B cell (primary cell): Measurements from ENCODE around the gene NFIB. TPM values are rescaled to one million over a fixed set of nuclear protein-coding genes. Genes with fewer than 3 reads are reported as not detected.

Experiments
- ATAC-seq: fragments of 200-7000 bp; cut with Tn5 transposase; one replicate; pipeline ENCODE4 v1.10.0; 2021; ENCODE audit warnings: low read depth, mild to moderate bottlenecking, moderate number of reproducible peaks, moderate library complexity
- CTCF ChIA-PET: fragments of 350-600 bp; sonication (Branson Sonifier 250); formaldehyde crosslinking; loops from one replicate; lab custom pipeline; 2021; ENCODE audit warnings: antibody characterized with exemption, inconsistent platforms; lab: Charles Lee
- POLR2A ChIA-PET: fragments of 350-600 bp; sonication (Branson Sonifier 250); formaldehyde crosslinking; loops from one replicate; lab custom pipeline; 2021; ENCODE audit warnings: antibody characterized with exemption; lab: Charles Lee
- DNase-seq: peaks from one replicate; pipeline ENCODE4 v3.0.0; 2013
- H2AFZ ChIP-seq: 2 replicates; pipeline ENCODE4 v1.6.1; 2012; ENCODE audit warnings: mild to moderate bottlenecking, low read depth, low read length; ENCODE audit not compliant: insufficient read depth, poor library complexity, severe bottlenecking
- H3K27ac ChIP-seq, 2 donors: 1 replicate in 1 of 2; 2 replicates in 1 of 2; pipeline ENCODE4 v1.5.1; 2012 to 2013; ENCODE audit warnings: low read length in 2 of 2, mild to moderate bottlenecking in 2 of 2, moderate library complexity in 1 of 2
- H3K27me3 ChIP-seq, 4 experiments: fragments of 200-600 bp in 1 of 4; sonication (generic) in 1 of 4; replicated peaks in 1 of 4; 1 replicate in 2 of 4; 2 replicates in 2 of 4; pipeline versions ENCODE4 v1.6.1 to v1.7.0; 2013 to 2016; ENCODE audit warnings: low read length in 3 of 4, mild to moderate bottlenecking in 2 of 4, mixed read lengths in 1 of 4, moderate library complexity in 1 of 4; ENCODE audit not compliant: insufficient read depth in 4 of 4, control insufficient read depth in 3 of 4; ENCODE audit errors: control extremely low read depth in 1 of 4
- H3K36me3 ChIP-seq, 2 experiments: replicated peaks in 1 of 2; 1 replicate in 1 of 2; 2 replicates in 1 of 2; pipeline versions ENCODE4 v1.6.1 to v1.7.1; 2013; ENCODE audit warnings: low read length in 1 of 2; ENCODE audit not compliant: insufficient read depth in 2 of 2, control insufficient read depth in 1 of 2; ENCODE audit errors: control extremely low read depth in 1 of 2, extremely low read depth in 1 of 2
- H3K4me1 ChIP-seq, 2 donors: fragments of 200-600 bp in 1 of 2; sonication (generic) in 1 of 2; 1 replicate in 1 of 2; 2 replicates in 1 of 2; pipeline versions ENCODE4 v1.5.1 to v1.6.1; 2013 to 2017; ENCODE audit warnings: low read length in 2 of 2; ENCODE audit not compliant: control insufficient read depth in 2 of 2, insufficient read depth in 2 of 2
- H3K4me2 ChIP-seq: replicated peaks from 2 replicates; pipeline ENCODE3; 2012; ENCODE audit warnings: mild to moderate bottlenecking, low read depth, low read length; ENCODE audit not compliant: poor library complexity, severe bottlenecking
- H3K4me3 ChIP-seq, 5 experiments: fragments of 200-600 bp in 1 of 5; sonication (generic) in 1 of 5; 1 replicate in 3 of 5; 2 replicates in 2 of 5; pipeline versions ENCODE4 v1.5.1 to v1.7.0; 2011 to 2016; ENCODE audit warnings: low read length in 4 of 5, mild to moderate bottlenecking in 4 of 5, low read depth in 2 of 5, control low read depth in 1 of 5, moderate library complexity in 1 of 5; ENCODE audit not compliant: insufficient read depth in 1 of 5; ENCODE audit errors: control extremely low read depth in 1 of 5, extremely low read depth in 1 of 5
- H3K79me2 ChIP-seq: fragments of 200-600 bp; sonication (generic); one replicate; pipeline ENCODE4 v1.6.0; 2016; ENCODE audit warnings: low read length; ENCODE audit not compliant: control insufficient read depth, insufficient read depth
- H3K9ac ChIP-seq: fragments of 200-600 bp; sonication (generic); 2 replicates; pipeline ENCODE4 v1.6.1; 2017; ENCODE audit warnings: mild to moderate bottlenecking, low read length, moderate library complexity
- H3K9me3 ChIP-seq, 3 donors: one replicate each; pipeline versions ENCODE4 v1.6.1 to v1.7.1; 2013; ENCODE audit warnings: low read length in 2 of 3; ENCODE audit not compliant: control insufficient read depth in 2 of 3, insufficient read depth in 1 of 3; ENCODE audit errors: control extremely low read depth in 1 of 3
- H4K20me1 ChIP-seq: 2 replicates; pipeline ENCODE4 v1.6.0; 2012; ENCODE audit warnings: mild to moderate bottlenecking, low read length; ENCODE audit not compliant: insufficient read depth, control insufficient read depth, poor library complexity, severe bottlenecking
- H3K27ac Mint-ChIP-seq: one replicate; pipeline ENCODE4 v1.8.0; 2021; ENCODE audit warnings: mixed read lengths
- H3K27me3 Mint-ChIP-seq: one replicate; pipeline ENCODE4 v1.8.0; 2021; ENCODE audit warnings: mixed read lengths
- H3K4me1 Mint-ChIP-seq: one replicate; pipeline ENCODE4 v1.8.0; 2021; ENCODE audit warnings: mixed read lengths
- H3K4me3 Mint-ChIP-seq: one replicate; pipeline ENCODE4 v1.8.0; 2021; ENCODE audit warnings: mixed read lengths
- H3K9me3 Mint-ChIP-seq: one replicate; pipeline ENCODE4 v1.8.0; 2022; ENCODE audit warnings: mixed read lengths; ENCODE audit not compliant: insufficient read depth
- EZH2 ChIP-seq: IDR thresholded peaks from 2 replicates; pipeline ENCODE4 v1.6.1; 2012; ENCODE audit warnings: borderline replicate concordance, low read depth, mild to moderate bottlenecking, moderate library complexity, low read length; ENCODE audit not compliant: insufficient read depth, poor library complexity, severe bottlenecking
- WGBS: methylation state at CpG from one replicate; pipeline ENCODE4 v1.1.5; 2013; ENCODE audit warnings: missing lambda C conversion rate; ENCODE audit not compliant: insufficient coverage; 5-methylcytosine and 5-hydroxymethylcytosine counted together
- intact Hi-C: fragments of 100-400 bp; cut with micrococcal nuclease; formaldehyde crosslinking; loops from one replicate; pipeline ENCODE4 v1.10.0; 2022
- polyA plus RNA-seq: library from polyadenylated mRNA; depleted of rRNA; stranded (reverse); fragments of >200 nt; gene quantifications from 2 replicates; pipeline ENCODE4 v1.2.3, GENCODE V29; 2012
- total RNA-seq, 2 donors: library from RNA; stranded (reverse); fragments of 120-200 nt in 1 of 2; gene quantifications; 1 replicate in 1 of 2; 2 replicates in 1 of 2; pipeline versions ENCODE4 v1.2.3 to v1.2.4, GENCODE V29; 2013 to 2022
- TF ChIP-seq, protein P1 (sequence below): fragments of 200-600 bp; IDR thresholded peaks from one replicate; pipeline ENCODE4 v1.8.0; 2022; ENCODE audit warnings: antibody characterized with exemption, mild to moderate bottlenecking

NFIB gene
- total and polyA plus RNA-seq, 2 donors (not counting 1 experiment from before 2014, with no cell fraction given), result not detected

DNA sequence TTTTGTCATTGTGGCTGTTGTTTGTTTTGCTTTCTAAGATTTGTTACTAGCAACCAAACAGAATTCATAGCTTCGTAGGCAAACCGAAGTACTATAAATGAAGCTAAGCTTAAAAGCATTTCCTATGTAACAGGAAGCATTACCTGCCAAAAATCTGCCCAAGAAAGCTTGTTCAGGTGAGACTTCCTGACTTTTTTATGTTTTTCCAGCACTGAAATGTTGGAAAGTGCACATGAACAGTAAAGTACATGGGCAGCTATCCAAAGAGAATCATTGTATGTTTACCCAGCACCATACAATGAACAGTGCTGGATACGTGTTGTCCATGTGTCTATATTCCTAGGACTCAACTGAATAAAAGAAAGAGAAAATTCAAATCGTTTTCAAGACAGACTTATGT is 247.1 kb downstream of the NFIB start:
- H3K27ac Mint-ChIP-seq, result no peak overlapping the region
- Histone ChIP-seq H3K4me1 (no peaks in the 10 kb centered on the region), H3K4me3 (no peak overlapping the region), H3K79me2 (no peaks in the 10 kb centered on the region), H2AFZ (no peak overlapping the region), H3K36me3 (no peaks in the 10 kb centered on the region), H4K20me1 (no peaks in the 10 kb centered on the region), H3K27me3 (no peaks in the 10 kb centered on the region), H3K4me2 (no peak overlapping the region), H3K9ac (no peak overlapping the region), H3K27ac (no peak overlapping the region), H3K9me3 (no peaks in the 10 kb centered on the region)
- no peaks in the 10 kb centered on the region for H3K4me1 Mint-ChIP-seq
- TF ChIP-seq EZH2, result no peak
- TF ChIP-seq, protein P1, sequence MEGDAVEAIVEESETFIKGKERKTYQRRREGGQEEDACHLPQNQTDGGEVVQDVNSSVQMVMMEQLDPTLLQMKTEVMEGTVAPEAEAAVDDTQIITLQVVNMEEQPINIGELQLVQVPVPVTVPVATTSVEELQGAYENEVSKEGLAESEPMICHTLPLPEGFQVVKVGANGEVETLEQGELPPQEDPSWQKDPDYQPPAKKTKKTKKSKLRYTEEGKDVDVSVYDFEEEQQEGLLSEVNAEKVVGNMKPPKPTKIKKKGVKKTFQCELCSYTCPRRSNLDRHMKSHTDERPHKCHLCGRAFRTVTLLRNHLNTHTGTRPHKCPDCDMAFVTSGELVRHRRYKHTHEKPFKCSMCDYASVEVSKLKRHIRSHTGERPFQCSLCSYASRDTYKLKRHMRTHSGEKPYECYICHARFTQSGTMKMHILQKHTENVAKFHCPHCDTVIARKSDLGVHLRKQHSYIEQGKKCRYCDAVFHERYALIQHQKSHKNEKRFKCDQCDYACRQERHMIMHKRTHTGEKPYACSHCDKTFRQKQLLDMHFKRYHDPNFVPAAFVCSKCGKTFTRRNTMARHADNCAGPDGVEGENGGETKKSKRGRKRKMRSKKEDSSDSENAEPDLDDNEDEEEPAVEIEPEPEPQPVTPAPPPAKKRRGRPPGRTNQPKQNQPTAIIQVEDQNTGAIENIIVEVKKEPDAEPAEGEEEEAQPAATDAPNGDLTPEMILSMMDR, result no peak
- DNase-seq (no peak), ATAC-seq (no peak)
- ChIA-PET CTCF (no interaction called here), POLR2A (no interaction called here)
- intact Hi-C loops, result no loop called here
- H3K27me3 Mint-ChIP-seq, result no peaks in the 10 kb centered on the region
- peaks cover 4% of the 10 kb centered on the region for H3K9me3 Mint-ChIP-seq
- no CpG with 5 or more reads among the region's 4 CpGs for WGBS
- H3K4me3 Mint-ChIP-seq, result no peak overlapping the region

- WGBS, result no CpG with 5 or more reads among the region's 4 CpGs
- no peak for DNase-seq
- H3K79me2 ChIP-seq, result no peaks in the 10 kb centered on the region
- ChIA-PET POLR2A (no interaction called here), CTCF (no interaction called here)
- H3K9me3 ChIP-seq, result no peaks in the 10 kb centered on the region
- no peak overlapping the region for H3K9ac ChIP-seq
- no peaks in the 10 kb centered on the region for H3K36me3 ChIP-seq
- Mint-ChIP-seq H3K27me3 (no peaks in the 10 kb centered on the region), H3K27ac (no peak overlapping the region), H3K4me3 (no peak overlapping the region), H3K9me3 (peaks cover 4% of the 10 kb centered on the region), H3K4me1 (no peaks in the 10 kb centered on the region)
- H3K4me3 ChIP-seq, result no peak overlapping the region
- H3K4me2 ChIP-seq, result no peak overlapping the region
- intact Hi-C loops, result no loop called here
- no peak overlapping the region for H3K27ac ChIP-seq
- no peaks in the 10 kb centered on the region for H3K4me1 ChIP-seq
- ATAC-seq, result no peak
- H3K27me3 ChIP-seq, result no peaks in the 10 kb centered on the region
- no peaks in the 10 kb centered on the region for H4K20me1 ChIP-seq
- no peak overlapping the region for H2AFZ ChIP-seq
- TF ChIP-seq, protein P1, result no peak
- TF ChIP-seq EZH2, result no peak
Observed at GRCh38 chr9:14066032-14066431, 247.9 kb downstream of the NFIB start.
